Ovary (tissue), 3 donors: ENCODE measurements around the gene LRRC23.

Source experiments
- POLR2A ChIP-seq: fragments of 450-650 bp; IDR thresholded peaks from one replicate; pipeline ENCODE4 v1.6.1; 2017; ENCODE audit warnings: antibody characterized with exemption, mild to moderate bottlenecking, moderate library complexity
- TF ChIP-seq, protein P1 (sequence below), 3 donors: fragments of 450-650 bp in 2 of 3; fragments of 200-600 bp in 1 of 3; IDR thresholded peaks; one replicate each; pipeline versions ENCODE4 v1.5.1 to v1.8.0; 2016 to 2022; ENCODE audit warnings: antibody characterized with exemption in 3 of 3, mild to moderate bottlenecking in 1 of 3
- donor health status: DM: no; HTN: no; CAD: no.

- TF ChIP-seq, protein P1, sequence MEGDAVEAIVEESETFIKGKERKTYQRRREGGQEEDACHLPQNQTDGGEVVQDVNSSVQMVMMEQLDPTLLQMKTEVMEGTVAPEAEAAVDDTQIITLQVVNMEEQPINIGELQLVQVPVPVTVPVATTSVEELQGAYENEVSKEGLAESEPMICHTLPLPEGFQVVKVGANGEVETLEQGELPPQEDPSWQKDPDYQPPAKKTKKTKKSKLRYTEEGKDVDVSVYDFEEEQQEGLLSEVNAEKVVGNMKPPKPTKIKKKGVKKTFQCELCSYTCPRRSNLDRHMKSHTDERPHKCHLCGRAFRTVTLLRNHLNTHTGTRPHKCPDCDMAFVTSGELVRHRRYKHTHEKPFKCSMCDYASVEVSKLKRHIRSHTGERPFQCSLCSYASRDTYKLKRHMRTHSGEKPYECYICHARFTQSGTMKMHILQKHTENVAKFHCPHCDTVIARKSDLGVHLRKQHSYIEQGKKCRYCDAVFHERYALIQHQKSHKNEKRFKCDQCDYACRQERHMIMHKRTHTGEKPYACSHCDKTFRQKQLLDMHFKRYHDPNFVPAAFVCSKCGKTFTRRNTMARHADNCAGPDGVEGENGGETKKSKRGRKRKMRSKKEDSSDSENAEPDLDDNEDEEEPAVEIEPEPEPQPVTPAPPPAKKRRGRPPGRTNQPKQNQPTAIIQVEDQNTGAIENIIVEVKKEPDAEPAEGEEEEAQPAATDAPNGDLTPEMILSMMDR (IDR thresholded peaks at IDR 0.05): no peak
- no peak for TF ChIP-seq POLR2A
These were observed 4.6 kb upstream of the LRRC23 start for GRCh38 chr12:6899837-6900519.
